SK-N-SH treated with all-trans-retinoic acid at 6 μM for 48 hours (cell line): ENCODE measurements around the gene ARL15.

ENCODE experiments used
- ARNTL ChIP-seq: fragments of 450-650 bp; formaldehyde crosslinking; IDR thresholded peaks from 2 replicates; pipeline ENCODE4 v1.5.0; 2020; ENCODE audit warnings: low read depth, mild to moderate bottlenecking, moderate library complexity, borderline replicate concordance
- PATZ1 ChIP-seq: fragments of 250-450 bp; sonication (Bioruptor Pico); IDR thresholded peaks from 2 replicates; pipeline ENCODE4 v1.8.0; 2020; ENCODE audit warnings: mild to moderate bottlenecking, moderate library complexity, borderline replicate concordance
- RARB ChIP-seq: fragments of 250-450 bp; sonication (Bioruptor Pico); IDR thresholded peaks from 2 replicates; pipeline ENCODE4 v1.8.0; 2021; ENCODE audit warnings: mild to moderate bottlenecking, moderate library complexity
- TOX ChIP-seq: fragments of 250-450 bp; sonication (Bioruptor Pico); IDR thresholded peaks from 2 replicates; pipeline ENCODE4 v1.8.0; 2021; ENCODE audit warnings: mild to moderate bottlenecking, moderate library complexity, borderline replicate concordance
- TSHZ2 ChIP-seq: fragments of 250-450 bp; sonication (Bioruptor Pico); IDR thresholded peaks from 2 replicates; pipeline ENCODE4 v1.5.0; 2020; ENCODE audit warnings: mild to moderate bottlenecking, moderate library complexity
- ZFP3 ChIP-seq: fragments of 250-450 bp; sonication (Bioruptor Pico); IDR thresholded peaks from 2 replicates; pipeline ENCODE4 v1.5.0; 2020; ENCODE audit warnings: mild to moderate bottlenecking, moderate library complexity
- ZFP30 ChIP-seq: fragments of 450-650 bp; formaldehyde crosslinking; IDR thresholded peaks from 2 replicates; pipeline ENCODE4 v1.5.0; 2022; ENCODE audit warnings: mild to moderate bottlenecking, moderate library complexity
- ZNF565 ChIP-seq: fragments of 450-650 bp; formaldehyde crosslinking; conservative IDR thresholded peaks from 2 replicates; pipeline ENCODE4 v1.5.0; 2020; ENCODE audit warnings: low read depth, mild to moderate bottlenecking, moderate library complexity
- ZNF8 ChIP-seq: fragments of 450-650 bp; formaldehyde crosslinking; IDR thresholded peaks from 2 replicates; pipeline ENCODE4 v1.5.0; 2020; ENCODE audit warnings: mild to moderate bottlenecking, moderate library complexity

- TF ChIP-seq ZFP3 (CRISPR knock-in tag) (no peak), PATZ1 (no peak), TSHZ2 (CRISPR knock-in tag) (no peak), ZNF565 (CRISPR knock-in tag) (no peak), ZFP30 (CRISPR knock-in tag) (no peak), RARB (no peak), TOX (no peak), ARNTL (CRISPR knock-in tag) (no peak), ZNF8 (CRISPR knock-in tag) (no peak)
These were observed 63.1 kb downstream of the ARL15 start for GRCh38 chr5:54247226-54247625.
